AG04450 (cell line): Measurements from ENCODE around the gene HSPG2. TPM values are rescaled to one million over a fixed set of nuclear protein-coding genes. Genes with fewer than 3 reads are reported as not detected.

Source experiments
- CTCF ChIA-PET: fragments of 300-600, 350-600 bp; formaldehyde crosslinking; extraction: SDS; loops from one replicate; lab custom pipeline; 2022; ENCODE audit warnings: antibody characterized with exemption, inconsistent platforms; lab: Charles Lee
- POLR2A ChIA-PET: fragments of 350-600 bp; formaldehyde crosslinking; extraction: SDS; loops from one replicate; lab custom pipeline; 2021; ENCODE audit warnings: antibody characterized with exemption, inconsistent platforms; lab: Yijun Ruan, JAX
- DNase-seq: peaks from one replicate; pipeline ENCODE4 v3.0.0-alpha.2; 2011; ENCODE audit warnings: low read depth, low spot score
- H3K27ac ChIP-seq: one replicate; pipeline ENCODE4 v1.5.1; 2012; ENCODE audit warnings: low read depth, low read length, control low read depth
- H3K27me3 ChIP-seq: one replicate; pipeline ENCODE4 v1.6.0; 2012; ENCODE audit warnings: low read length; ENCODE audit not compliant: control insufficient read depth, insufficient read depth
- H3K4me3 ChIP-seq: 2 replicates; pipeline ENCODE4 v1.5.1; 2011; ENCODE audit warnings: mild to moderate bottlenecking, low read depth, low read length, control low read depth
- H3K9me3 ChIP-seq: 2 replicates; pipeline ENCODE4 v1.5.1; 2012; ENCODE audit warnings: low read length; ENCODE audit not compliant: control insufficient read depth, insufficient read depth
- polyA plus RNA-seq: library from polyadenylated mRNA; depleted of rRNA; stranded (reverse); fragments of >200 nt; gene quantifications from 2 replicates; pipeline ENCODE4 v1.2.3, GENCODE V29; 2011
- TF ChIP-seq, protein P1 (sequence below): IDR thresholded peaks from 2 replicates; pipeline ENCODE4 v1.5.1; 2011; ENCODE audit warnings: low read depth, low read length, control low read depth, inconsistent platforms

Gene HSPG2
- polyA plus RNA-seq, 1 experiment, result 9.7 TPM

DNA sequence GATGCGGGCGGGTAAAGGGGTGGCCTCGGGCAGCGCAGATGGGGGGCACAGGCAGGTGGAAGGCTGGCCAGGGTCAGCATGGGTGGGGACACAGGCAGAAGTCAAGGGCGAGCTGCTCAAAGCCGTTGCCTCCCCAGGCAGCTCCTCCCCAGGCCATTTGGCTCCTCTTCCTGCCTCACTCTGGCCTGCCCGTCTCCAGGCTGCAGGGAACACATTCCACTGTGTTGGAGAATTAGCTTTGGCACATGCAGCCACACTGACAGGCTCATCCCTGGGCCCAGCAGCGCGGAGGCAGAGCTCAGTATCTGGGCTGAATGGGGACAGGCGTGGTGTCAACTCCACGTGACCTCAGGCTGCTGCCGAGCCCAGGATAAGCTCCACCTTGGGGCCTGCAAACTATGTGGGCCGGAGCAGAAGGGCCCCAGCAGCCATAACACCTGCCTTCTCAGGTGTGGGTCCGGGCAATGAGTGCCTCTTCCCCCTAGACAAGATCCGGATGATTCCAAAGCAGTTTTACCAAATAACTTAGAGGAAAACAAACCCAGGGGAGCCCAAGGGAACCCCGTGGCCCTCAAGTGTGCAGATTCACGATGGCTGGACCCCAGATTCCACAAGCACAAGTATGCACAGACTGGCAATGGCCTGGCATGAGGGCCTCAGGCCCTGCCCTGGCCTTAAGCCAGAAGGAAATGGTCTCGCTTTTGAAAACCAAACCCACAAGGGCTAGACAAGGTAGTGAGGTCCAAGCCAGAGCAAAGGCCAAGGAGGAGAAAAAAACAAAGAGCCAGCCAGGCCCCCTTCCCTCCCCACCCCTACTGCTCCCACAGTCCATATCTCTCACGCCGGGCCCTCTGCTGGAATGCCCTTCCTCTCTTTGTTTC, 40.2 kb downstream of the HSPG2 start:
- DNase-seq, result no peak
- ChIA-PET POLR2A (no interaction called here), CTCF (no interaction called here)
- Histone ChIP-seq H3K27me3 (no peaks in the 10 kb centered on the region), H3K27ac (no peak overlapping the region), H3K4me3 (no peak overlapping the region), H3K9me3 (no peaks in the 10 kb centered on the region; the same call in 1 of the 2 replicates)
- TF ChIP-seq, protein P1, sequence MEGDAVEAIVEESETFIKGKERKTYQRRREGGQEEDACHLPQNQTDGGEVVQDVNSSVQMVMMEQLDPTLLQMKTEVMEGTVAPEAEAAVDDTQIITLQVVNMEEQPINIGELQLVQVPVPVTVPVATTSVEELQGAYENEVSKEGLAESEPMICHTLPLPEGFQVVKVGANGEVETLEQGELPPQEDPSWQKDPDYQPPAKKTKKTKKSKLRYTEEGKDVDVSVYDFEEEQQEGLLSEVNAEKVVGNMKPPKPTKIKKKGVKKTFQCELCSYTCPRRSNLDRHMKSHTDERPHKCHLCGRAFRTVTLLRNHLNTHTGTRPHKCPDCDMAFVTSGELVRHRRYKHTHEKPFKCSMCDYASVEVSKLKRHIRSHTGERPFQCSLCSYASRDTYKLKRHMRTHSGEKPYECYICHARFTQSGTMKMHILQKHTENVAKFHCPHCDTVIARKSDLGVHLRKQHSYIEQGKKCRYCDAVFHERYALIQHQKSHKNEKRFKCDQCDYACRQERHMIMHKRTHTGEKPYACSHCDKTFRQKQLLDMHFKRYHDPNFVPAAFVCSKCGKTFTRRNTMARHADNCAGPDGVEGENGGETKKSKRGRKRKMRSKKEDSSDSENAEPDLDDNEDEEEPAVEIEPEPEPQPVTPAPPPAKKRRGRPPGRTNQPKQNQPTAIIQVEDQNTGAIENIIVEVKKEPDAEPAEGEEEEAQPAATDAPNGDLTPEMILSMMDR, result no peak

DNA sequence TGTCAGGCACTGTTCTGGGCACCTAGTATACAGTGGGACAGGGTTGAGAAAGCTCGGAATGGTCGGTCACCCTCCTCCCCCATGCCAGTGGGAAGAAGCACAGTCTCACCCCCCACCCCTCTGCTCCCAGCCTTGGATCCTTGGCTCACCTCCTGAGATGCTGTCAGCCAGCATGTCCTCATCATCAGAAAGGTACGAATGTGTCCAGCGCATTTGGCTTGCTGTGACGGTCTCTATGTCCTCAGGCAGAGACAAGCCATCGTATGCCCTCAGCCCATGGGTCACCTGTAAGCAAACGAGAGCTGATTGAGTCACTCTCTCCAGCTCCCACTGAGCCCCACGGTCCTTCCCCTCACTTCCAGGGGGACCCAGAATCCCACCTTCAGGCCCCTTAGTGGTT, 41.1 kb downstream of the HSPG2 start:
- Histone ChIP-seq H3K4me3 (no peak overlapping the region), H3K9me3 (no peaks in the 10 kb centered on the region; the same call in 1 of the 2 replicates), H3K27me3 (no peaks in the 10 kb centered on the region), H3K27ac (no peak overlapping the region)
- no peak for DNase-seq
- TF ChIP-seq, protein P1, result no peak
- ChIA-PET POLR2A (interaction anchor here (0.5 kb wide), 1 partner anchor 16 kb away, joined by 3 read pairs; no protein-coding TSS in a partner anchor), CTCF (no interaction called here)

DNA sequence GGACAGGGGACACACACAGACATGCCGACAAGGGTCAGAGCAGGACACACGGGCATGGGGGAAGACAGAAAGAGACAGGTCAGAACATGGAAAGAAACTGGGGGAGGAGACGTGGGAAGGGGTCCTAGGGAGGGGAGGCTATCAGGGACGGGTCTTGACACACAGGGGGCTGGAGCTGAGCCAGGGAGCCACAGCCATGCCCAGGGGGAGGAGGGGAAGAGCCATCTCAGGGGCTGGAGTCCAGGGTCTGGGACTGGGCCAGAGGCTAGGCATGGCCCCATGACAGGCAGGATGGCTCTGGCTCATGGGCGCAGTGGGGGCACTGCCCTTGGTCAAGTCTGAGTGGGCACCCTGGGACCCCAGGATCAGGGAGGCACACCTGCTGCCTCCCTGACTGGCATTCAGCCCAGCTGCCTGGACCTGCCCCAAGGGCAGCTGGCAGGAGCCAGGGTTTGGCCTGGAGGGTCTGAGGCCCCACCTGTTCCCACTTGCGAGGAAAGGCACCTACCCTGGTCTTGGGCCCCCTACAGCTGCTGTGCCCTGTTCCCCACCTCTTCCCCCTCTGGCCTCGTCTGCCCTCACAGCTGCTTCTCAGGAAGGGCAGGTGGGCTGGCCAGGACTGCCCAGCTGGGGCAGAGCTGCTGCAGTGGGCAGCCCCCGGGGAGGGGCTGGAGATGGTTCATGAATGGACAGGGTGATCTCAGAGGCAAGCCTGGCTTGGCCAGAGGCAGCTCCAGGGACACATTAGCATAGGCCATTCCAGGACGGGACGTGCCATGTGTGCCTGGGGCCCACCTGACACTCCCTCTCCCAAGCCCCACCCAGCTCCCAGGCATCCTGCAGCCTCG, 42.9 kb downstream of the HSPG2 start:
- no peaks in the 10 kb centered on the region for H3K27me3 ChIP-seq
- no peak for DNase-seq
- no peaks in the 10 kb centered on the region; the same call in 1 of the 2 replicates for H3K9me3 ChIP-seq
- ChIA-PET POLR2A (no interaction called here), CTCF (no interaction called here)
- TF ChIP-seq, protein P1, result no peak
- no peak overlapping the region for H3K4me3 ChIP-seq
- no peak overlapping the region for H3K27ac ChIP-seq

DNA sequence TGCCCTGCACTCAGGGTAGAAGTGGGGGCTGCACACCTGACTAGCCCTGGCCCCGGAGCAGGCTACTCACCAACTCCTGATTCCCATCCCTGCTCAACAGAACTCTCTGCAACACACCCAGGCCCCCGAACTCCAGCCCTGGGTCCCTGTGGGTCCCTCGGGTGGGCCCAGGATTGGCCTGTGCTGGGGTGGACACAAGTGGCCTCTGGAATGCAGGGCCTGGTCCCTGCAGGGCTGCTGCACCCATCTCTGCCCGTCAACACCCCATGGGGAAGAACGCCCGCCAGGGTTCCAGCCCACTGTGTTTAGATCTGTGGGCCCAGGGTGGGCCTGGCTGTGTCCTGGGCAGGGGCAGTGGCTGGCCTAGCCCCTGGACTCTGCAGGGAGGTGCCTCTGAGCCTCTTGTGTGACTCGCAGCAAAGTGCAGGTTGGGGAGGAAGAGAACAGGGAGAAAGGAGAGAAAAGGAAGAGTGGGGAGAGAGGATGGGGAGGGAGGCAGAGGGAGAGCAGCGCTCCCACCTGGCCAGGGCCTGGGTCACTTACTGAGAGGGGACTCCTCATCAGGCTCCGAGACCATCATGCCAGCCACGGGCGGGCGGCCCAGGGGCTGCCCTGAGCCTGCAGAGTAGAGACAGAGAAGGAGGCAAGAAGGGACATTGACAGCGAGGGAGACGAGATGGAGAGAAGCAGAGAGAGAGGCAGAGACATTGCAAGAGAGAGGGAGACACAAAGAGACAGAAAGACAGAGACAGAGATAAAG, 43.9 kb downstream of the HSPG2 start:
- no peaks in the 10 kb centered on the region for H3K27me3 ChIP-seq
- ChIA-PET CTCF (no interaction called here), POLR2A (no interaction called here)
- no peak for DNase-seq
- H3K27ac ChIP-seq, result no peak overlapping the region
- H3K9me3 ChIP-seq, result no peaks in the 10 kb centered on the region; the same call in 1 of the 2 replicates
- TF ChIP-seq, protein P1, result no peak
- H3K4me3 ChIP-seq, result no peak overlapping the region
